OCI-LY7 (cell line): ENCODE results near the gene ASB13. TPM values are rescaled to one million over a fixed set of nuclear protein-coding genes. Genes with fewer than 3 reads are reported as not detected.

Experiments
- BruUV-seq: library from RNA; stranded (reverse); fragments of 400-500 nt; replicated peaks from 2 replicates; lab custom pipeline; 2021; lab: Mats Ljungman, UMichigan
- CTCF ChIA-PET: fragments of 300-600 bp; sonication (Branson Sonifier 250); formaldehyde crosslinking; loops from one replicate; lab custom pipeline; 2022; ENCODE audit warnings: antibody characterized with exemption; ENCODE audit not compliant: unreplicated experiment; lab: Charles Lee
- POLR2A ChIA-PET: fragments of 300-600 bp; sonication (Branson Sonifier 250); formaldehyde crosslinking; loops from one replicate; lab custom pipeline; 2022; ENCODE audit warnings: antibody characterized with exemption; lab: Charles Lee
- DNase-seq: peaks from one replicate; pipeline ENCODE4 v3.0.0-alpha.2; 2015; ENCODE audit warnings: low spot score
- H2AFZ ChIP-seq: fragments of 200-600 bp; sonication (generic), shearing (Covaris generic); 2 replicates; pipeline ENCODE4 v1.6.1; 2014; ENCODE audit warnings: mild to moderate bottlenecking, antibody characterized with exemption, low read length, moderate library complexity
- H3K27ac ChIP-seq: fragments of 200-600 bp; sonication (generic); 2 replicates; pipeline ENCODE4 v1.5.1; 2014; ENCODE audit warnings: mixed run types, low read depth, mild to moderate bottlenecking, moderate library complexity, low read length, inconsistent platforms; ENCODE audit not compliant: poor library complexity, severe bottlenecking
- H3K36me3 ChIP-seq: fragments of 200-600 bp; sonication (generic); 2 replicates; pipeline ENCODE4 v1.6.1; 2014; ENCODE audit warnings: mild to moderate bottlenecking, antibody characterized with exemption, low read length, moderate library complexity, mixed read lengths; ENCODE audit not compliant: insufficient read depth
- H3K4me1 ChIP-seq: fragments of 200-600 bp; sonication (generic); 2 replicates; pipeline ENCODE4 v1.5.1; 2014; ENCODE audit warnings: mild to moderate bottlenecking, low read length; ENCODE audit not compliant: insufficient read depth, poor library complexity, severe bottlenecking
- H3K4me2 ChIP-seq: fragments of 200-600 bp; sonication (generic); 2 replicates; pipeline ENCODE4 v1.6.1; 2014; ENCODE audit warnings: mild to moderate bottlenecking, low read length
- H3K4me3 ChIP-seq: fragments of 200-600 bp; sonication (generic); 2 replicates; pipeline ENCODE4 v1.5.1; 2014; ENCODE audit warnings: mild to moderate bottlenecking, low read depth, low read length; ENCODE audit not compliant: poor library complexity, severe bottlenecking
- H3K79me2 ChIP-seq: fragments of 200-600 bp; sonication (generic); 2 replicates; pipeline ENCODE4 v1.6.1; 2016; ENCODE audit warnings: low read depth, mild to moderate bottlenecking, low read length, moderate library complexity, mixed read lengths; ENCODE audit not compliant: insufficient read depth
- H3K9me2 ChIP-seq: fragments of 200-600 bp; sonication (generic); 2 replicates; pipeline ENCODE4 v1.6.1; 2016; ENCODE audit warnings: mild to moderate bottlenecking, low read length, mixed read lengths; ENCODE audit not compliant: insufficient read depth
- H3K9me3 ChIP-seq: fragments of 200-600 bp; sonication (generic); 2 replicates; pipeline ENCODE4 v1.6.1; 2014; ENCODE audit warnings: mild to moderate bottlenecking, mixed run types, low read length, mixed read lengths
- H4K20me1 ChIP-seq: fragments of 200-600 bp; sonication (generic); 2 replicates; pipeline ENCODE4 v1.6.1; 2014; ENCODE audit warnings: mild to moderate bottlenecking, antibody characterized with exemption, low read length, moderate library complexity, mixed read lengths; ENCODE audit not compliant: insufficient read depth
- EZH2phosphoT487 ChIP-seq: fragments of 200-600 bp; sonication (generic); IDR thresholded peaks from 2 replicates; pipeline ENCODE4 v1.6.1; 2018; ENCODE audit warnings: low read depth, borderline replicate concordance, mild to moderate bottlenecking, mixed run types, antibody characterized with exemption, low read length, moderate library complexity, mixed read lengths
- intact Hi-C: fragments of 100-400 bp; cut with micrococcal nuclease; formaldehyde crosslinking; loops from one replicate; pipeline ENCODE4 v1.10.0; 2022; ENCODE audit not compliant: unreplicated experiment
- total RNA-seq, 2 experiments: library from RNA; depleted of rRNA in 1 of 2; stranded (reverse); fragments of >200 nt in 1 of 2; shearing (Covaris generic) in 1 of 2; gene quantifications; 2 replicates each; pipeline ENCODE4 v1.2.3, GENCODE V29; 2014 to 2022
- TF ChIP-seq, protein P1 (sequence below): fragments of 200-600 bp; sonication (generic); conservative IDR thresholded peaks from 2 replicates; pipeline ENCODE4 v1.5.1; 2014; ENCODE audit warnings: mild to moderate bottlenecking, antibody characterized with exemption, low read length, moderate library complexity, mixed read lengths

ASB13 gene
- total RNA-seq, 2 experiments from 2014 or later: 25.6 to 108 TPM

DNA sequence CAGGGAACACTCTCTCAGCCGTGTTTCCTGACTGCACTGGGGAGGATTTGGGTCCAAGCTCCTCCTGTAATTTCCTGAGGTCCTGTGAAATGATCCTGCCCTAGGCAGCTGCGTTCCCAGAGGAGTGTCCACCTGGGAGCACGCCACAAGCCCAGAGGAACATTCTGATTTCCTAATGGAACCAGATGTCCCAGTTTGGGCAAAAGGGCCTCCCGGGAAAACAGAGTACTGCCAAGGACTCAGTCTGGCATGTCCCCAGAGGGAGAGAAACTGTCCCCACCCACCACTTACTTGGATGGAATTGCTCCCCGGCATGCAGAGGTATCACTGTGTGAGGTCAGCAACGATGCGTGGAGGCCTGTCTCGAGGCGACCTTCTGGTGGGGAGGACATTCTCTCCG is 34.5 kb downstream of the ASB13 start:
- Histone ChIP-seq H3K9me2 (no peaks in the 10 kb centered on the region), H3K4me3 (no peak overlapping the region), H3K36me3 (no peaks in the 10 kb centered on the region), H3K4me1 (peaks cover 29% of the 10 kb centered on the region), H3K79me2 (no peaks in the 10 kb centered on the region), H2AFZ (no peak overlapping the region), H3K9me3 (no peaks in the 10 kb centered on the region), H3K4me2 (no peak overlapping the region), H4K20me1 (no peaks in the 10 kb centered on the region), H3K27ac (no peak overlapping the region)
- DNase-seq: no peak
- no TSS peak for BruUV-seq
- CTCF ChIA-PET: no interaction called here
- intact Hi-C loops: loop anchor here (5.0 kb wide), 1 partner anchor 105 kb away; no protein-coding TSS in a partner anchor
- POLR2A ChIA-PET: no interaction called here
- no peak for TF ChIP-seq EZH2phosphoT487
- TF ChIP-seq, protein P1, sequence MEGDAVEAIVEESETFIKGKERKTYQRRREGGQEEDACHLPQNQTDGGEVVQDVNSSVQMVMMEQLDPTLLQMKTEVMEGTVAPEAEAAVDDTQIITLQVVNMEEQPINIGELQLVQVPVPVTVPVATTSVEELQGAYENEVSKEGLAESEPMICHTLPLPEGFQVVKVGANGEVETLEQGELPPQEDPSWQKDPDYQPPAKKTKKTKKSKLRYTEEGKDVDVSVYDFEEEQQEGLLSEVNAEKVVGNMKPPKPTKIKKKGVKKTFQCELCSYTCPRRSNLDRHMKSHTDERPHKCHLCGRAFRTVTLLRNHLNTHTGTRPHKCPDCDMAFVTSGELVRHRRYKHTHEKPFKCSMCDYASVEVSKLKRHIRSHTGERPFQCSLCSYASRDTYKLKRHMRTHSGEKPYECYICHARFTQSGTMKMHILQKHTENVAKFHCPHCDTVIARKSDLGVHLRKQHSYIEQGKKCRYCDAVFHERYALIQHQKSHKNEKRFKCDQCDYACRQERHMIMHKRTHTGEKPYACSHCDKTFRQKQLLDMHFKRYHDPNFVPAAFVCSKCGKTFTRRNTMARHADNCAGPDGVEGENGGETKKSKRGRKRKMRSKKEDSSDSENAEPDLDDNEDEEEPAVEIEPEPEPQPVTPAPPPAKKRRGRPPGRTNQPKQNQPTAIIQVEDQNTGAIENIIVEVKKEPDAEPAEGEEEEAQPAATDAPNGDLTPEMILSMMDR: no peak

- H3K36me3 ChIP-seq: no peaks in the 10 kb centered on the region
- peak overlapping the region; percentile 48; the same call in 1 of the 2 replicates for H2AFZ ChIP-seq
- TF ChIP-seq, protein P1: no peak; the same call in none of the 2 replicates
- no peak for TF ChIP-seq EZH2phosphoT487
- H3K9me3 ChIP-seq: no peaks in the 10 kb centered on the region
- CTCF ChIA-PET: interaction anchor here (0.8 to 1.0 kb wide), 2 partner anchors 87 to 180 kb away, joined by 4 to 5 read pairs; no protein-coding TSS in a partner anchor
- H3K79me2 ChIP-seq: no peaks in the 10 kb centered on the region
- no peaks in the 10 kb centered on the region for H3K9me2 ChIP-seq
- no TSS peak for BruUV-seq
- H3K4me2 ChIP-seq: no peak overlapping the region; the same call in 1 of the 2 replicates
- H3K4me1 ChIP-seq: peaks cover 29% of the 10 kb centered on the region
- no peaks in the 10 kb centered on the region for H4K20me1 ChIP-seq
- no peak overlapping the region for H3K4me3 ChIP-seq
- intact Hi-C loops: loop anchor here (5.0 kb wide), 1 partner anchor 107 kb away; no protein-coding TSS in a partner anchor
- POLR2A ChIA-PET: interaction anchor here (0.5 to 1.8 kb wide), 5 partner anchors 33 to 240 kb away, joined by 3 to 5 read pairs (median 4); no protein-coding TSS in a partner anchor
- H3K27ac ChIP-seq: no peak overlapping the region
- DNase-seq: no peak
Observed at GRCh38 chr10:5630112-5630436, 36.3 kb downstream of the ASB13 start.
